ENCODE results near the gene FAM229B. TPM values are rescaled to one million over a fixed set of nuclear protein-coding genes. Genes with fewer than 3 reads are reported as not detected.
A peak's percentile ranks its signal among the peaks of the same experiment; 100 is the strongest.
"Not testable (repeated sequence)": the region's sequence is repeated elsewhere in the genome, so short reads cannot be mapped to it uniquely, and the experiment has no call there.

Gene FAM229B, protein sequence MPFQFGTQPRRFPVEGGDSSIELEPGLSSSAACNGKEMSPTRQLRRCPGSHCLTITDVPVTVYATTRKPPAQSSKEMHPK
- total RNA-seq = 10 to 100 TPM; 23.3 to 29.6 TPM
- long read RNA-seq, donor 1, partial matches to known transcripts = 0 of 4 reads
- long read RNA-seq, donor 1, other reads (novel, unspliced or antisense) = 0 of 4 reads
- long read RNA-seq, donor 2, transcript FAM229B-201 (4 exons, 2,543 nt) = major isoform, 11 of 16 reads
- long read RNA-seq, donor 2, partial matches to known transcripts = 2 of 16 reads
- long read RNA-seq, donor 2, other reads (novel, unspliced or antisense) = 3 of 16 reads

DNA sequence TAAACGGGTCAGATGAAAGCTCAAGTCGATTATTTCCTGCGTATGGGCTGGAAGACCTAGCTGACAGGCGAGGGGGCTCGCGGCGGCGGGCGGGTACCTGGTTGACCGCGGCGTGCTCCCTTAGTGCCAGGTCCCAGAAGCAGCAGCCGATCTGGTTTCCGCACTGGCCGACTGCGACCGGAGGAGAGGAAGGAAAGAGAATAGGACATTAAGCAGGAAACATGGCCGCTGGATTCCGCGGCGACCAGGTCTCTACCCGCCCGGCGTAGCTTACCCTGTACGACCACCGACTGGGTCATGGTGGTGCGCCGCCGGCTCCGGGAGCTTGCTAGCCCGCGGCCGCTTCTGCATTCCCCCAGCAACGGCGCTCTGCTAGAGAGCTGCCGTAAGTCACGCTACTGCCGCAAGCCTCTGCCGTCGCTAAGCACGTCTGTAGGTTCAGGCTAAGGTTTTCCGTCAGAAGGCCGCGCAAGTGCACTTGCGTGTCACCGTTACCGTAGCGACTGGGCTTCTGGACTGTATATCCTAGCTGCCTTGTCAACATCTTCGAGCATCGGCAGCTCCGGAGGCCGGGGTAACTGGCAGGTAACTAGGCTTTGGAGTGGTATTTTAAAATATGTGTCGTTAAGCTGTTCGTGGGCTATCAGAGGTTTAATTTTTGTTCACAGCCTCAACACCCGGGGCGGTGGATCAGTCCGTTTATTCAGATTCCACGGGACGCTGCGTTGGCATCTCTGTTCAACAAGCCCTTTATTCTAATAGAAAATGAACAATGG, at the start of gene FAM229B, which contains the start of gene TUBE1:
Gene FAM229B (plus strand): TSS at position 456 of the 776 bp plus-strand sequence. CDS start 11,693 bp downstream, outside the sequence.
Gene TUBE1 (minus strand): TSS at position 347 of the 776 bp plus-strand sequence. CDS start 48 bp downstream, at position 299.
- peak; percentile 98 for DNase-seq (ENCODE audit: low spot score)
- intact Hi-C loops (cut with DNase I) = no loop called here

DNA sequence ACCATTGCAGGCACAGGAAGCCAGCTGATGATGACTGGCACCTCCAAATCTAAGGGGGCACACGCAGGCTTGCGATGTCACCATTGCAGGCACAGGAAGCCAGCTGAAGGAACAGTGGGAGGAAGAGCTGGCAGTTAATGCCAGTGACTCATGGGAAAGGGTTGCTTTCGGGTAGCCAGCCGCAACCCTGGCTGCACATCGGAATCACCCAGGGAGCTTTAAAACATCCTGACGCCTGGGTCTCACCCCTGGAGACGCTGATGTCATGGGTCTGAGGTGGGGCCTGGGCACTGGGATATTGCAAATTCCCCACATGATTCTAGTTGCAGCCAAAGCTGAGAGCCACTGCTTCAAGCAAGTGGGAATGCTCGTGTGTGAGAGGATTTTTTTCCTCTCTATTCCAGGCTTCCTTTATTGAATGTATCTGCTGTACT, 49.6 kb upstream of the FAM229B start:
- DNase-seq (ENCODE audit: low spot score) = peak; percentile 96
- intact Hi-C loops (cut with DNase I) = no loop called here

DNA sequence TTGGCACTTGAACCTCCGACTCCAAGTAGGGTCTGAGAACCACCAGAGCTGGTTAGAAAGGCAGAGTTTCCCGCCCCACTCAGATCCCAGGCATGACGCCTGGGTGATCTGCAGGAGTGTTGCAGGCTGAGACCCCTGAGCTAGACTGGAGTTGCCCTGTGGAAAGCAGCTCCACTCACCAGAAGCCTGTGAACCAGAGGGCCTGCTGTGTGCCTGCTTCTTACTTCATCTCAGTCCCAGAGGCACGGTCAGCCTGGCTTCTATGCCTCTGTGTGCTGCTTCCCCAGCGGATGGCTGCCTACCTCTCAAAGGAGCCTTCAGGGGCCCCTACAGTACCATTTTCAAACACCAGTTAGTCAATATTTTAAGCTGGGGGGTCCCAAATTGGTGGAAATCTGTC, 49.1 kb upstream of the FAM229B start:
- no peak for DNase-seq (ENCODE audit: low spot score)
- intact Hi-C loops (cut with DNase I) = no loop called here

- peak; percentile 92 for DNase-seq (ENCODE audit: low spot score)
- intact Hi-C loops (cut with DNase I) = no loop called here
Observed at GRCh38 chr6:112038756-112039430, 48.5 kb upstream of the FAM229B start.

DNA sequence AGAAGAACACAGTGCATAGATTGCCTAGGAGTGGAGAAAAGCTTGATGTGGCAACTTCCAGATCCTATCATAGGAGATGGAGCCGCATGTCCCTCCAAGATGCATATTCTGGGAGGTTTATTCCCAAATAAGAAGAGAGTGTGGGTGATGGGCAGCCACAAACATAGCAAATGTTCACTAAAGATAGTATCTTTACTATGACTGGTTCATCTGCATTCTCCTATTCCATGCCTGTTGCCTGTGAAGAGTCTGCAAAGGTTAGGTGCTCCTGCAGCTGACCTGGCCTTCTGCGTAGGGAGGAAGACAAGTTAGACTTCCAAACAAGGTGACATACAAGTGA, 48.0 kb upstream of the FAM229B start:
- intact Hi-C loops (cut with DNase I) = no loop called here
- no peak for DNase-seq (ENCODE audit: low spot score)

DNA sequence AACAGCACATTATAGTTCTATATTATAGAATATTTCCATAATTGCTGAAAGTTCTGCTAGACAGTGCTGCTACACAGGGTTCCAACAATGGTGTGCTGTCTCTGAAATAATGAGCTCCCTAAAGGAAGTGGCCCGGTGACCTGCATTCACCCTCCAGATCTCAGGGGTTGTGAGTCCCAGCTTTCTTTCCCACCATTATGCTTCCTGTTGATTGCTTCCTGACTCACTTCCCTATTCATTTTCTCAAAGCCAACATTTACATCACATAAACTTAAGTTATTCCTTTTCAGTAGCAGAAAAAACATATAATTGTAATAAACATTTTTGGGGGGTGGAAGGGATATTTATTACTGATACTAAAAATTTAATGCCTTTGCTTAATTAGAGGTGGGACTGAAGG, 46.4 kb upstream of the FAM229B start:
- DNase-seq (ENCODE audit: low spot score) = no peak
- intact Hi-C loops (cut with DNase I) = loop anchor here (5.0 to 10.0 kb wide), 3 partner anchors 44 to 329 kb away; no protein-coding TSS in a partner anchor

DNA sequence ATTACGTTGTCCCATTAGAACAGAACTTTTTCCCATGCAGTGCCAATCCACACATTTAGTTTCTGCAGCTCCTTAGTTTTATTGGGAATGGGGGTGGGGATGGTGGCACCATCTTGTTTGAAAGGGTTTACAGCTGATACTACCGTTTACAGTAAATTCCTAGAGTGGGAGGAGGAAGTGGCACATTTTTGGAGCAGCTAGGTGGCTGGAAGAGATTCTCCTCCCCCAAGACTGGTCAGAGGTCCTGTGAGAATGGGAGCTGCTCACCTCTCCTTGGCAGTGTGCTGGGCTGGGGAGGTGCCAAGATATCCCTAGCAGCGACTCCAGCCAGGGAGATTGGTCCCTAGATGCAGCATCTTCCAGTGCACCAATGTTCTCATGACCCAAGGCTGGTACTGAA, 45.9 kb upstream of the FAM229B start:
- intact Hi-C loops (cut with DNase I) = loop anchor here (5.0 to 10.0 kb wide), 3 partner anchors 44 to 329 kb away; no protein-coding TSS in a partner anchor
- no peak for DNase-seq (ENCODE audit: low spot score)

DNA sequence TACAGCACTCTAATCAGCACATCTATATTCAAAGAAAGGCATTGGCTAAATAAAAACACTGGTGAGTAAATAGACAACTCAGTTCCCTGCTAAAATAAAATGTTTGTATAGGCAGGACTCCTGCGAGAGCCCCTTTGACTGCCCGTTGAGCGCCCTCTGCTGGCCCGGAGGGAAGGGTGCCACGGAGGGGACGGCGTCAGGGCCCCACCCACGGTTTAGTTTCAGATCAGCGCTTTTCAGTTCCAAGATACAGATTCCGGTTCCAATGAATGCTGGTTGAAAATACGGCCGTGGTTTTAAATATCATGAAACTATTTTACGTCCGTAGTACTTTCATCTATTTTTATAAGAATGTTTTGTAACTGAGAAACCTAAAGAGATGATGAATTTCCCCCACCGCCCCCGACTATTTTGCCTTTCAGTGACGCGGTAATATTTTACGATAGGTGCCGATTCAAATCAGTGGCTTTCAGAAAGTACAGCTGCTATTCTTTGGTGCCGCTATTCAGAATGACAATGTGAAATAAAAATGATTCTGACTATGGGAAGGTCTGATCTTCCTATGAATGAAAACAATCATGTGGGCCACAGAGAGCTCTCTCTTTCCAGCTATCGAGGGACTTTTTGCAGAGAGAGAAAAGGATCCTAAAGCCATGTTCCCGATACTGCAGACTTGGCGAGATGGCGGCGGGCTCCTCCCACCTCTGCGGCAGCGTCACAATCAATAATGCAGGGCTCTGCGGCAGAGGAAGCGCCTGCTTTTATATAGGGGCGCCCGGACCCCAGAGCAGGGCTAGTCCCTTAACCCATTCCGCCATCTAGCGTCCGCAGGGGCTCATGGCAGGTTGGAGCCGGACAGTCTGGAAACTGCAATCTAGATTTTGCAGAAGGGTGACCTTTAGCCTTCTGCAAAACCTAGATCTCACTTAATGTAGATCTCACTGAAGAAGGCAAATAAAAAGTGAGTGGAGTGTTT, 44.1 kb upstream of the FAM229B start:
- intact Hi-C loops (cut with DNase I) = loop anchor here (5.0 to 10.0 kb wide), 3 partner anchors 46 to 331 kb away; no protein-coding TSS in a partner anchor
- peak; percentile 96 for DNase-seq (ENCODE audit: low spot score)

DNA sequence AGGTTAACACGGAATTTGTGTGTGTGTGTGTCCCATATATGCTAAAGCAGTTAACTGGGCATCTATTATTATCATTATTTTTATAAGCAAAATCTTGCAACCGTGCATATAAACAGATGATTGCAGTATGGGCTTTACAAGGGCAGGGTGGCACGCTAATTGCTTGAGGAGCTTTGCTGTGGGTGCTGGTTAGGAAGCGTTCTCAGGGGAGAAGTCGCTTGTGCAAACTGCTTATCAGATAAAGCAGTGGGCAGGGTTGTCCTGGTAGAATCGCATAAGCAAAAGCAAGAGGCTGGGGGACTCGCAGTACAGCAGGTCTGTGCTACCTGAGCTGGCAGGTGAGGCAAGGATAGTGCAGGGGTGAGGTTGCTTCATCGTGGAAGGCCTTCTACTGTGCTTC, 43.2 kb upstream of the FAM229B start:
- no peak for DNase-seq (ENCODE audit: low spot score)

DNA sequence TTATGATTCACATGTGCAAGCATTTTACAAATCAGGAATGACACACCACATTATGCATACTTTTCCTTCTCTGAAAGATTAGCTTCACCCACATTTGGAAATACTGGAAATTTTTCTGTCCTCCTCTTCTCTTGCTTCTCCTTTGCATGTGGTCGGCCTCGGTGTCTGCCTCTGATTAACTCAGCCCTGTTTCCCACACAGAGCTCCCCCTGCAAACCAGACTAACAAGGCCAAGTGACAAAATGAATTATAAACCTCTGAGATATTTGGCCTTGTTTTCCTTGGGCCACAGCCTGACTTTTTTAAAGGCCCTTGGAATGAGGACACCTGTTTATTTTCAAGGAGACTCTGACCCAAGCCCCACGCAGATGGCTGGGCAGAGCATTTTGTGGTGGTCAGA, 42.5 kb upstream of the FAM229B start:
- intact Hi-C loops (cut with DNase I) = loop anchor here (5.0 to 10.0 kb wide), 3 partner anchors 48 to 333 kb away; no protein-coding TSS in a partner anchor
- no peak for DNase-seq (ENCODE audit: low spot score)

More for the DNA sequence above, 43.2 kb upstream of the FAM229B start:
- intact Hi-C loops (cut with DNase I) = loop anchor here (5.0 to 10.0 kb wide), 3 partner anchors 47 to 332 kb away; no protein-coding TSS in a partner anchor

- DNase-seq (ENCODE audit: low spot score) = not testable (repeated sequence)
- intact Hi-C loops (cut with DNase I) = loop anchor here in 1 of 2 donors (10.0 kb wide), 1 partner anchor 333 kb away; no protein-coding TSS in a partner anchor
Observed at GRCh38 chr6:112047523-112047922, 39.9 kb upstream of the FAM229B start.

- intact Hi-C loops (cut with DNase I) = loop anchor here in 1 of 2 donors (10.0 kb wide), 1 partner anchor 334 kb away; no protein-coding TSS in a partner anchor
- DNase-seq (ENCODE audit: low spot score) = no peak
Observed at GRCh38 chr6:112049026-112049799, 38.2 kb upstream of the FAM229B start.

DNA sequence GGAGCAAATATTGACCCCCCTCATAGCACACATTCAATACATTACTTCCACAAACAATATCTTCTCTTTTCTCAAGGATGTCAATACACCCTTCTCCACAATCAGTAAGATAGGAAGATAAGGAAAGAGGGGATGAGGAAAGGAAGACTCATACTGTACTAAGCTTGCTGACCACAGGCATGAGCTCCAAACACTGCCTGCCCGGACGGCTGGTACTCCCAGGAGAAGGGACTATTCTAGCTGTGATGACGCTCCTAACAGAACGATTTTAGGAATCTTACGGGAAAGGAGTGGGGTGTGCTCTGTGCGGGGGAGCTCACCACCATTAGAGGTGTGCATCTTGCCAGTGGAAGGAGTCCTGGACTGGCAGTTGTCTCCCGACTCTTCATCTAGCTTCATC, 37.4 kb upstream of the FAM229B start:
- DNase-seq (ENCODE audit: low spot score) = no peak
- intact Hi-C loops (cut with DNase I) = loop anchor here in 1 of 2 donors (10.0 kb wide), 1 partner anchor 335 kb away; no protein-coding TSS in a partner anchor

DNA sequence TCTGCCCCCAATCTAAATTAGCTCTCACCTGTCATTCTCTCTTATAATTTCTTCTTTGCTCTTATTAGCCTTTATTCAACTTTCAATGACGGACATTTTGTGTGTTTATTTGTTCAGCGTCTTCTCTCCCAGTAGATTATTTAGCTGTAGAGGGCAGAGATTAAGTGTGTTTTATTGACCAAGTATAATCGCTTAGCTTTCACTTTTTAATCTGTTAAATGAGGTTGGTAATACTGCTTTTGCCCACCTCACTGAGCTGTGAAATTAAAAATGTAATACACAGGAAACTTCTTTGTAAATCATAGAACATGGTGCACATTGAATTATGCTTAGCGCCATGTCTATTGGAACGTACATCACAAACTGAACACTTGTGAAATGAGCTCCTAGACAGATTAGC, 37.0 kb upstream of the FAM229B start:
- intact Hi-C loops (cut with DNase I) = no loop called here
- DNase-seq (ENCODE audit: low spot score) = no peak

DNA sequence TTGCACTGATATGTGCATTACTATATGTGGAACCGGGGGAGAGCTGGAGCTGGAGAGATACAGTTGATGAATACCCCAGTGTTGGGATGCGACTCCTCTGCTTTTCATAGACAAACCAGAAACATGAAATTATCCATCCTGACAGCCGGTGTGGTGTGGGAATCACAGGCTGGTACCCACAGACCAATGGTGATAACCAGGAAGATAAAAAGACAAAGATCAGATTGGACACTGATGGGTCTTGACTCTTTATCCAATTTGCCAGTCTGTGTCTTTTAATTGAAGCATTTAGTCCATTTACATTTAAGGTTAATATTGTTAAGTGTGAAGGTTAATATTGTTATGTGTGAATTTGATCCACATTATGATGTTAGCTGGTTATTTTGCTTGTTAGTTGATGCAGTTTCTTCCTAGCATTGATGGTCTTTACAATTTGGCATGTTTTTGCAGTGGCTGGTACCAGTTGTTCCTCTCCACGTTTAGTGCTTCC, 36.1 kb upstream of the FAM229B start:
- DNase-seq (ENCODE audit: low spot score); intact Hi-C loops (cut with DNase I): not testable (repeated sequence)

- DNase-seq (ENCODE audit: low spot score) = no peak
- intact Hi-C loops (cut with DNase I) = no loop called here
Observed at GRCh38 chr6:112054001-112054400, 33.4 kb upstream of the FAM229B start, which contains the start of gene CCN6. CCN6 (plus strand) TSS chr6:112054104; CDS start chr6:112054358, 254 bp downstream.

DNA sequence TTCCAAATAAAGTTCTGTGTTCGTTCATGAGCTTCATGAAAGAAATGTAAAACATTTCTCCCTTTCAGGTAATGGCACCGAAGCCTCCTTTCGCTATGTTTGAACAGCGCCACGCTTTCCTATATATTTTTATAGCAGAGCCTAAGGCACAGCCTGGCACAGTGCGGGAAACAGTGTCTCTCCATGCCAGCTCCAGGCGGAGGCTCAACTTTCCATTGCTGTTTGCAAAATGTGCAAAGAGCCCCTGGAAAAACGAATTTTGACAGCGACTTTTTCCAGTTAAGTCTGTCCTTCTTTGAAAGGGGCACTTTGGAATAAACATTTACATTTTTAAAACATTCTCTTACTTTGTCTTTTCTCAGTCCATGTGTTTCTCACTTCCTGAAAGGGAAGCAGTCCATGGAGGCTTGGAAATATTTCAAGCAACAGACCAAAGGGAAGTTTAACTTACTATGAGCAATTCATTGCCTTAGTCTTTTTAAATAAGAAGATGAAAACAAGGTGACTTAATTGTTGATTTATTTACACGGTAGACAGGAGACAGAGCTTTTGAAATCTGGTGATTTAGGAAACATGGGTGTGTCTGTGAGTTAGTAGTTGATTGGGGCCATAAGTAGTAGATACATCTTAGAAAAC, 32.7 kb upstream of the FAM229B start:
- intact Hi-C loops (cut with DNase I) = no loop called here
- DNase-seq (ENCODE audit: low spot score) = no peak
